NCI-H1092 treated with DMSO at 0.1 percent for 48 hours (cell line): ENCODE results near the gene MYMK.

Experiments used
- DNase-seq: peaks from one replicate; lab custom pipeline; 2025; lab: John Stamatoyannopoulos, UW

MYMK gene

GRCh38 chr9:133485531-133486260 is 39.1 kb downstream of the MYMK start:
- no peak for DNase-seq

- DNase-seq, result no peak
Measured at GRCh38 chr9:133484671-133485437, 39.9 kb downstream of the MYMK start.

- no peak for DNase-seq
Measured at GRCh38 chr9:133483611-133484010, 41.1 kb downstream of the MYMK start.

- DNase-seq, result peak; percentile 87
Measured at GRCh38 chr9:133478851-133479711, 45.7 kb downstream of the MYMK start, which contains the start of gene SLC2A6. Gene SLC2A6 (minus strand): TSS chr9:133479099. CDS start chr9:133479059, 40 bp downstream.

GRCh38 chr9:133477992-133478850 is 46.5 kb downstream of the MYMK start:
- DNase-seq, result no peak

GRCh38 chr9:133477461-133477860 is 47.3 kb downstream of the MYMK start:
- no peak for DNase-seq

- no peak for DNase-seq
Measured at GRCh38 chr9:133476941-133477340, 47.8 kb downstream of the MYMK start.

- no peak for DNase-seq
Measured at GRCh38 chr9:133476036-133476931, 48.5 kb downstream of the MYMK start.

- no peak for DNase-seq
Measured at GRCh38 chr9:133475292-133476012, 49.3 kb downstream of the MYMK start.

GRCh38 chr9:133474853-133475252 is 49.9 kb downstream of the MYMK start:
- DNase-seq, result no peak

- no peak for DNase-seq
Measured at GRCh38 chr9:133474215-133474614, 50.5 kb downstream of the MYMK start.

GRCh38 chr9:133473743-133474142 is 51.0 kb downstream of the MYMK start:
- DNase-seq, result no peak

GRCh38 chr9:133472753-133473378 is 51.9 kb downstream of the MYMK start:
- no peak for DNase-seq

GRCh38 chr9:133472277-133472645 is 52.5 kb downstream of the MYMK start:
- DNase-seq, result no peak

GRCh38 chr9:133471551-133472276 is 53.0 kb downstream of the MYMK start:
- no peak for DNase-seq

- DNase-seq, result no peak
Measured at GRCh38 chr9:133470988-133471387, 53.8 kb downstream of the MYMK start.

- no peak for DNase-seq
Measured at GRCh38 chr9:133470427-133470924, 54.3 kb downstream of the MYMK start.

- no peak for DNase-seq
Measured at GRCh38 chr9:133468777-133469421, 55.9 kb downstream of the MYMK start.
